Epidermal melanocyte (primary cell): Measurements from ENCODE around the gene IGSF11.
"Not testable (repeated sequence)": the region's sequence is repeated elsewhere in the genome, so short reads cannot be mapped to it uniquely, and the experiment has no call there.

ENCODE experiments used
- DNase-seq: peaks from one replicate; pipeline ENCODE4 v3.0.0; 2011; ENCODE audit warnings: low spot score; ENCODE audit not compliant: insufficient read length

IGSF11 gene

GRCh38 chr3:118990823-118991560, 43.7 kb downstream of the IGSF11 start:
- DNase-seq, result no peak

GRCh38 chr3:118988198-118989130, 46.2 kb downstream of the IGSF11 start:
- DNase-seq, result no peak

- DNase-seq, result peak; percentile 48
These were observed 47.2 kb downstream of the IGSF11 start for GRCh38 chr3:118987477-118987876.

DNA sequence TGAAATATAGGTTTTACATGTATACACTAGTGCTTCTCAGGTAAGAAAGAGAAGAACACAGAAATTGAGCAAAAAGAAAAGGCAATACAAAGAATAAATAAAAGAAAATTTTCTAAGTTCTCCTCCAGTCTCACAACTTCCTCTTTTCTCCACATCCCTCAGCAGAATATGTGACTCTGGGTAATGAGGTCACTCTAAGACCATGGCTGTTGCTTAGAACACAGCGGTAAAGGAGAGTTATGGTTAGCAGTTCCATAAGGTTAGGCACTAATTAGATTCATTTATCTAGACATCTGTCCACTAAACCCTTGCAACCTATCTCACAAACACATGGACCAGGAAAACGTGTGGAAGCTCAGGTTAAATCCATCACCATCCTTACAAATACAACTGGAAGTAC, 47.9 kb downstream of the IGSF11 start:
- no peak for DNase-seq

DNA sequence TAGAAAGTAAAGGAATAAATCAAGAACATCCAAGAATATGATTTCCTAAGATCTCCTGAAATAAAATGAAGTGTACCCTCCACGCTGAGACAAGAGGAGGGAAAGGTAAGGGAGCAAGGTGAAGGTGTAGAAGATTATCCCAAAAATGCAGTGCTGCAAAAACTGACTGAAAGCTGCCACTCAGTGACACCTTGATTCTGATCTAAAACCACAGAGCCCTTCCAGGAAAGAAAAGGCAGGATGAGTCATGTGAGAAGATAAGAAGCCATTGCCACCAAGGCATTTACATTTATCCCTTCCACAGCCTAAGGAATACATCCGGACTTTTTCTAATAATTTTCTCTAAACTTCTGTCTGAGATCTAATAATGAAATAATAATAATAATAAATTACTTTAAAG, 49.9 kb downstream of the IGSF11 start:
- DNase-seq, result no peak

- DNase-seq, result no peak
These were observed 53.0 kb downstream of the IGSF11 start for GRCh38 chr3:118981494-118982134.

DNA sequence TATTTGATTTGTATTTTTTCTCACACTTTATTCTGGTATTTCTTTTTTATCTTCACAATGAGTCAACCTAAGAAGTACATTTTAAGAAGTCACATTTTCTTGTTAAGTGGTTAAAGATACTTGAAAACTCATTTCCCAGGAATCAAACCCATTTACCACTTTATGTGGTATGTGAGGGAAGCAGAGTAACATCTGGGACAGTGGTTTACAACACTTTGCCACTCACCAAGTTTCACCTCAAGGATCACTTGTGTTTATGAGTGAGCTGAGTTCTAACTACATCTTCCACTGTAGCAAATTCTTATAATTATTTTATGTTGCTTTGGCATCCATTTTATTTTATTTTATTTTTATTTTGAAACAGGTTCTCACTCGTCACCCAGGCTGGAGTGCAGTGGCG, 53.8 kb downstream of the IGSF11 start:
- DNase-seq, result no peak

GRCh38 chr3:118978393-118978758, 56.3 kb downstream of the IGSF11 start:
- no peak for DNase-seq

GRCh38 chr3:118977671-118978392, 56.8 kb downstream of the IGSF11 start:
- DNase-seq, result no peak

GRCh38 chr3:118977118-118977517, 57.5 kb downstream of the IGSF11 start:
- DNase-seq, result no peak

DNA sequence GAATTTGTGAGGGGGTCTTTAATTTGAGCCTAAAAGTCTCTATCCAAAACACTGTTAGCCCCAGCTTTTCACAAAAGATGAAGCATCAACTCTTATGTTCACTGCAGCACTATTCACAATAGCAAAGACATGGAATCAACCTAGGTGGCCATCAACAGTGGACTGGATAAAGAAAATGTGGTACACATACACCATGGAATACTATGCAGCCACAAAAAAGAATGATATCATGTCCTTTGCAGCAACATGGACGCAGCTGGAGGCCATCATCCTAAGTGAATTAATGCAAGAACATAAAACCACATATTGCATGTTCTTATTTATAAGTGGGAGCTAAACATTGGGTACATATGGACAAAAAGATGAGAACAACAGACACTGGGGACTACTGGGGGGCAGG, 59.2 kb downstream of the IGSF11 start:
- DNase-seq, result not testable (repeated sequence)

DNA sequence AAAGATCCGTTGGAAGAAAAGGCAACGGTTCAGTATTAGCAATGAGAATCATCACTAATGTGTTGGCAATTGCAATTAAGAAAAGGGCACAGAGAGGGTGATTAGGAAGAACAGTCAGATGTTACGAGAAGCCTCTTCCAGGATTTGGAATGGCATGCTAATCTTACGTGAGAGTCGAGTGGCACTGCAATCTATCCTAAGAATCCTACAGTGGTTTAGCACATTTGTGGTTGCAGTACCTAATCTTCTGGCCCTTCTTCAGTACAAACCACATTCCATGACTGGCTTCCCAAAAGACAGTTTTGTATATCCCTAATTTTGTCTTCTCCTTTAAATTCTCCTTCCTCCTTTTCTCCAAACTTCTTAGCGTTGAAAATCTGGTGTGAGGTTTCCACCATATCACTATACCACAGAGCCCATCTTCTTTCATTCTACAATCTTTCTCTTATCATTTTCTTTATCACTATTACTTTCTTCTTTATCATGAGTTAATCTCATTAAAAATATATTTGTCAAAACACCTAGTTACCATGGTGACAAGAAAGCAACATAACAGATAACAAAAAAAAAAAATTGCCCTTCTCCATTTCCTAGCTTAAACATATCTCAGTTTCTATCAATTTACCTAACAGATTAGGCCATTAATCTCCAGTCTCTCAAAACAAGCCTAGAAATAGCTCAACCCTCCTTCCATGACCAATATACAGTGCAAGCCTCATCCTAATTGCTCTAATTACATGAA, 60.1 kb downstream of the IGSF11 start:
- DNase-seq, result no peak

DNA sequence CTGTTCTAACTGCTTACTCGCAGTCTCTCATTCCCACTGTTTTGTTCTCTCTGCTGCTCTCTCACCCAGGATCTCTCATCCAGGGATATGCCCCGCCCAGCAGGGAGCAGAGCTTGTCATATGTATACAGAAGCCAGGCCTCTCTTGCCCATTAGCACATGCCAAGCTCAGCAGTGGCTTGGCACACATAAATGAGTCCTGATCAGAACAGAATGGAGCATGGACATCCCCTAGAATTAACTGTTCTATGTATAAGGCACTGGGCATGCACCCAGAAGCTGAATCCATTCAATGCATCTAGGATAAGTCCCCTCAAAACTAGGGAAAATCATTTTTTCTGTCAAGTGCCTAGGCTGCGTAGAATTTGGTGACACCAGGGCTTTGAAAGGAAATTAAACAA, 61.6 kb downstream of the IGSF11 start:
- DNase-seq, result no peak

DNA sequence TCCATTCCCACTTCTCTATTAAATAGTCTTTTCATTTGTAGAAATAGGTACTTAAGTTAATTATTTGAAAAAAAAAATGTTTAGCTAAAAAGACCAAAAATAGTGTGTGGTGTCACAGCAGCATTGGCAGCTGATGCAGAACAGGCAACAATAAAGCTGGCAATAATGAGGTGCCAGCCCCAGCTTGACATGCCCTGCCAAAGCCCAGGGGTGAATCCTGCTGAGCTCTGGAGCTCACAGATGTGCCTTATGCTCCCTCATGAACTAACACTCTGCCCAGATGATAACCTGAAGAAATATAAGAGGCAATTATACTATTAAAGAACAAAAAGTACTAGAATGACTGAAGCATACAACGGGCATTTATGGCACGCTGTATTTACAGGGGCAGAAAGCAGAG, 63.8 kb downstream of the IGSF11 start:
- DNase-seq, result no peak

DNA sequence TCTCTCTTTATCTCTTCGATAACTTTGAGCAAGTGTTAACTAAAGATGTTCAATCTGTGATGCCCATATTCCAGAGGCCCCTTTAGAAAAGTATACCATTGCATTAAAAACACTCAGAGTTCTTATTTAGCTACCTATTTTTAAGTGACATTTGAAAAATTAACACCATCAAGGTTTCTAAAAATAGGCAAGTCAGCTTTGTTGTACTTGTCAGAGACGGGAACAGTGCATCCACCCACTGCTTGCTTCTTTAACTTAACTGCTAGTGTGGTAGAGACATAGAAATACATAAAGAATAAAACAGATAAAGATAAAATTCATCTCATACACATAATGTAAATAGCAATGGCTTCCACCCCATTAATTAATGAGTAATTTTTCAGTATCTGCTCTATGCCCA, 66.0 kb downstream of the IGSF11 start:
- DNase-seq, result no peak

DNA sequence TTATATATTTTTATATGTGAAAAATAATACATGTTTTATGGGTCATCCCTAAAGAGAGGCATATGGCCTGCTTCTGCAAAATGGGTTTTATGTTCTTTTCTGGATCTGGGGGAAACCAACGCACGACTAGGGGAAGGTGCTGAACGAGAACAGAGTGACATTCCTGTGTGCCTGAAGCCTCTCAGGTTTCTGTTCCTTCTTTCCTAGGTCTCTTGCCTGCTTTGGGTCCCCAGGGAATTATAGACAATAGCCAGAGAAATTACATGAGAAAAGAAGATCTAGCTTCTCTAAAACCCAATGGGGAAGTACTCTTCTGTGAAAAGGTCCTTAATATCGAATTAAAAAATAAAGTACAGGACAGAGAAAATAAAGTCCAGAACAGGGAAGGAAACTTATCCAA, 66.5 kb downstream of the IGSF11 start:
- DNase-seq, result no peak

- no peak for DNase-seq
These were observed 67.9 kb downstream of the IGSF11 start for GRCh38 chr3:118966700-118967099.

GRCh38 chr3:118963711-118964110, 70.9 kb downstream of the IGSF11 start:
- DNase-seq, result no peak

- no peak for DNase-seq
These were observed 73.7 kb downstream of the IGSF11 start for GRCh38 chr3:118960876-118961450.

DNA sequence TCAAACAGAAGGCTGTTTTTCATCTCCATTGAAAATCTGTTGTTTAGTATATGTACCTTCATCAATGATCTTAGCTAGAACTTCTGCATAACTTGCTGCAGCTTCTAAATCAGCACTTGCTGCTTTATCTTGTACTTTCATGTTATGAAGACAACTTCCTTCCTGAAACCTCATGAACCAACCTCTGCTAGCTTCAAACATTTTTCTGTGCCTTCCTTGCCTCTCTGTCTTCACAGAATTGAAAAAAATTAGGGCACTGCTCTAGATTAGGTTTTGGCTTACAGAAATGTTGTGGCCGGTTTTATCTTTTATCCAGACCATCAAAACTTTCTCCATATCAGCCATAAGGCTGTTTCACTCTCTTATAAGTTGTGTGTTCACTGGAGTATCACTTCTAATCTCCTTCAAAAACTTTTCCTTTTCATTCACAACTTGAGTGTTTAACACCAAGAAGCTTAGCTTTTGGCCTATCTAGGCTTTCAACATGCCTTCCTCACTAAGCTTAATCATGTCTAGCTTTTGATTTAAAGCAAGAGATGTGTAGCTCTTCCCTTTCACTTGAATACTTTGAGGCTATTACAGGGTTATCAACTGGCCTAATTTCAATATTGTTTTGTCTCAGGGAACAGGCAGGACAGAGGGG, 78.6 kb downstream of the IGSF11 start:
- no peak for DNase-seq
